Fibroblast of villous mesenchyme (primary cell): Measurements from ENCODE around the gene KCNMA1. TPM values are rescaled to one million over a fixed set of nuclear protein-coding genes. Genes with fewer than 3 reads are reported as not detected.

ENCODE experiments used
- DNase-seq: peaks from one replicate; pipeline ENCODE4 v3.0.0-alpha.2; 2010; ENCODE audit warnings: low read depth
- H3K4me3 ChIP-seq: 2 replicates; pipeline ENCODE4 v1.5.1; 2011; ENCODE audit warnings: low read depth, mild to moderate bottlenecking, low read length
- CTCF ChIP-seq: IDR thresholded peaks from 2 replicates; pipeline ENCODE4 v1.5.1; 2012; ENCODE audit warnings: low read depth, mild to moderate bottlenecking, low read length; ENCODE audit not compliant: insufficient read depth
- total RNA-seq: library from RNA; depleted of rRNA; stranded (reverse); fragments of >200 nt; gene quantifications from 2 replicates; pipeline ENCODE4 v1.2.3, GENCODE V29; 2012

The KCNMA1 gene
- total RNA-seq, 1 donor, result 36.7 TPM

- TF ChIP-seq CTCF, result no peak
- no peak for DNase-seq
- H3K4me3 ChIP-seq, result no peak overlapping the region
Observed at GRCh38 chr10:77093126-77093525, 544.5 kb downstream of the KCNMA1 start.

DNA sequence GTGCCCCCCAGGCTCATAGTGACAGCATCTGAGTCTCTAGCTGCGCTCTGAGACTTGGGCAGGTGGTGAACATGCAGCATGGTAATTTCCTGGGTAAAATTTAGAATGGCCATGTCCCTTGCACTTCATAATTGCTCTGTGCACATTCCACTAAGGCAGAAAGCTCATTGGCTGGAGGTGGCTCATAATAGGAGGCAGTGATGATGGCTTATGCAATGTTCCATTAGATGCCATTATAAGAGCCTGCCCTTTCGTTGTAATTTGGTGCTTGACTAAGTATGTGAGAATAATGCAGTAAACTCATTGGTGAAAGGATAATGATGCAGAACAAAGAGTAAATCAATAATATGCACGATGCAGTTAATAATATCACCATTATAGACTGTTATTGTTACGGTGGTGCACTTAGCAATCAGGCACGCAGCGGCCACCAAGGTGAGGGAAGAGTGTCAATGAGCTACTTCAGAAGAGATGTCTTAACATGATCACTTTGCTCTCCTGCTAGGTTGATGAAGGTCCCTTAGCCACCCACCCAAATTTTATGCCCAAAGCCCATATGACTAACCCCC is 545.9 kb downstream of the KCNMA1 start:
- no peak for DNase-seq
- no peak overlapping the region for H3K4me3 ChIP-seq
- TF ChIP-seq CTCF, result no peak

GRCh38 chr10:77090381-77091356 is 546.9 kb downstream of the KCNMA1 start:
- no peak for DNase-seq
- no peak for TF ChIP-seq CTCF
- no peak overlapping the region for H3K4me3 ChIP-seq

GRCh38 chr10:77087366-77087765 is 550.2 kb downstream of the KCNMA1 start:
- DNase-seq, result no peak
- TF ChIP-seq CTCF, result no peak

GRCh38 chr10:77086081-77086480 is 551.5 kb downstream of the KCNMA1 start:
- no peak overlapping the region for H3K4me3 ChIP-seq
- no peak for DNase-seq
- TF ChIP-seq CTCF, result no peak

More at GRCh38 chr10:77087366-77087765, 550.2 kb downstream of the KCNMA1 start:
- H3K4me3 ChIP-seq, result no peak overlapping the region

DNA sequence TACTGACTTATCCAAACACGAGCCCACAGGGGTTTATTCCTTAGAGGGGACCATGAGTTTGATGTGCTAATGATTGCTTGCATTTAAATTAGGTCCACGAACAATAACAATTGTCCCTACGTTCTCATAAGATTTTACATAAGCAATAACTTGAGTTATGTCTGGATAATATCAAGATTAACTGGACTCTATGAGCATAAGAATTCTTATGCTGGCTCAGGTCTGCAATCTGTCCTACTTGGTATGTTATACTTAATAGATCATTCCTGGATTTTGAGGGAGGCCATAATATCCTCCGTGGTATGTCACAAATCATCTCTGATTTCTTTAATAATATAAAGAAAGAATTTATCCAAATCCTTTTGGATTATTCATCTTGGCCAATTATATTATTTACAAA is 552.3 kb downstream of the KCNMA1 start:
- H3K4me3 ChIP-seq, result no peak overlapping the region
- no peak for DNase-seq
- no peak for TF ChIP-seq CTCF
